Endodermal cell (in vitro differentiated cells): ENCODE results near the gene B4GALNT1. TPM values are rescaled to one million over a fixed set of nuclear protein-coding genes. Genes with fewer than 3 reads are reported as not detected.
A peak's percentile ranks its signal among the peaks of the same experiment; 100 is the strongest.

Source experiments
- DNase-seq: peaks from one replicate; pipeline ENCODE4 v3.0.0-alpha.2; 2017
- H3K27ac ChIP-seq: 2 replicates; pipeline ENCODE4 v1.5.1; 2013; ENCODE audit warnings: mild to moderate bottlenecking, low read depth, low read length, moderate library complexity
- H3K27me3 ChIP-seq: 2 replicates; pipeline ENCODE4 v1.6.1; 2013; ENCODE audit warnings: mild to moderate bottlenecking, low read length, moderate library complexity; ENCODE audit not compliant: insufficient read depth, control insufficient read depth, poor library complexity, severe bottlenecking
- H3K36me3 ChIP-seq: 2 replicates; pipeline ENCODE4 v1.7.0; 2013; ENCODE audit warnings: mild to moderate bottlenecking, low read length, moderate library complexity; ENCODE audit not compliant: control insufficient read depth, insufficient read depth
- H3K4me1 ChIP-seq: one replicate; pipeline ENCODE4 v1.7.0; 2013; ENCODE audit warnings: low read length; ENCODE audit not compliant: control insufficient read depth, insufficient read depth
- H3K4me3 ChIP-seq: 2 replicates; pipeline ENCODE4 v1.5.1; 2013; ENCODE audit warnings: mild to moderate bottlenecking, low read length, moderate library complexity
- H3K9ac ChIP-seq: 2 replicates; pipeline ENCODE4 v1.6.1; 2013; ENCODE audit warnings: mild to moderate bottlenecking, low read length, moderate library complexity; ENCODE audit not compliant: poor library complexity, severe bottlenecking; ENCODE audit errors: extremely low read depth
- H3K9me3 ChIP-seq: 2 replicates; pipeline ENCODE4 v1.6.1; 2013; ENCODE audit warnings: mild to moderate bottlenecking, low read length, moderate library complexity; ENCODE audit not compliant: control insufficient read depth
- H3K27ac Mint-ChIP-seq: 2 replicates; pipeline ENCODE4 v1.8.0; 2020; ENCODE audit warnings: mixed read lengths
- H3K27me3 Mint-ChIP-seq: 2 replicates; pipeline ENCODE4 v1.8.0; 2021; ENCODE audit warnings: mild to moderate bottlenecking, mixed read lengths; ENCODE audit not compliant: insufficient read depth
- H3K36me3 Mint-ChIP-seq: 2 replicates; pipeline ENCODE4 v1.8.0; 2020; ENCODE audit warnings: low read depth, mixed read lengths
- H3K4me1 Mint-ChIP-seq: 2 replicates; pipeline ENCODE4 v1.8.0; 2020; ENCODE audit warnings: mixed read lengths
- H3K4me3 Mint-ChIP-seq: 2 replicates; pipeline ENCODE4 v1.8.0; 2020; ENCODE audit warnings: mild to moderate bottlenecking, moderate library complexity, mixed read lengths
- H3K9me3 Mint-ChIP-seq: 2 replicates; pipeline ENCODE4 v1.8.0; 2020; ENCODE audit warnings: mild to moderate bottlenecking, mixed read lengths
- CTCF ChIP-seq: fragments of 200-600 bp; sonication (generic); conservative IDR thresholded peaks from 2 replicates; pipeline ENCODE4 v1.5.0; 2021; ENCODE audit warnings: antibody characterized with exemption, mild to moderate bottlenecking
- WGBS, 2 experiments: methylation state at CpG; one replicate each; pipeline versions ENCODE4 v1.1.5 to v1.1.7; 2013; ENCODE audit warnings: missing lambda C conversion rate in 2 of 2, mixed read lengths in 1 of 2; ENCODE audit not compliant: insufficient coverage in 1 of 2, insufficient read length in 1 of 2; 5-methylcytosine and 5-hydroxymethylcytosine counted together
- total RNA-seq, 2 donors: library from RNA; stranded (reverse); fragmentation: NEBNext Ultra II Directional in 1 of 2; extraction: Animal tissue kit (Norgen Biotek cat#: 25700) in 1 of 2; gene quantifications; 2 replicates in 1 of 2; 3 replicates in 1 of 2; pipeline ENCODE4 v1.2.1, GENCODE V29; 2021

The B4GALNT1 gene
- total RNA-seq, 2 donors from 2014 or later = 0.49 to 0.66 TPM

- peaks cover 47% of the 10 kb centered on the region for H3K36me3 ChIP-seq
- DNase-seq = no peak
- peaks cover 50% of the 10 kb centered on the region for H3K36me3 Mint-ChIP-seq
- H3K27me3 ChIP-seq = no peaks in the 10 kb centered on the region
- no peaks in the 10 kb centered on the region for H3K27me3 Mint-ChIP-seq
- no peaks in the 10 kb centered on the region for H3K9me3 Mint-ChIP-seq
- H3K9me3 ChIP-seq = no peaks in the 10 kb centered on the region
- peaks cover 18% of the 10 kb centered on the region for H3K4me1 Mint-ChIP-seq
- H3K27ac ChIP-seq = no peak overlapping the region
- no peak overlapping the region for H3K27ac Mint-ChIP-seq
- H3K4me3 Mint-ChIP-seq = no peak overlapping the region
- TF ChIP-seq CTCF = no peak
- H3K4me1 ChIP-seq = peaks cover 7% of the 10 kb centered on the region
- H3K9ac ChIP-seq = no peak overlapping the region
- no peak overlapping the region for H3K4me3 ChIP-seq
These were observed 30.5 kb downstream of the B4GALNT1 start for GRCh38 chr12:57602544-57602943.

DNA sequence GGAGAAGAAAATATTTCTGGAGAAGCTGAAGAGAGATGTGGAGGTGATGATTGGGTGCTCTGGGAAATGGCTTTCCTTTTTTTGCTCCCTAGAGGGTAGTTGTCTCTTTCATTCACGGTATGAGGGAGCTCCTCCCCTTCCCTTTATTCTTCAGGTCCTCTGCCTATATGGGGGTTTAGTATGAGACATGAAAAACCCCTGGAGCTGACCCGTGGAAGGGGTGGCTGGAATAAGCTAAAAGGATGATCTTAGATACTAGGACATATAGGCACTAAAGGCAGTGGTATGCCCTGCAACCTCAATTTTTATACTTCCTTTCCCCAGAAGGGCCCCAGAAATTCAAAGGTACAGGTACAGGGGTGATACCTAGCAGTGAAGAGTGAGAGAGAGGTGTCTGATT, 32.6 kb downstream of the B4GALNT1 start:
- no peaks in the 10 kb centered on the region for H3K9me3 Mint-ChIP-seq
- no peak for DNase-seq
- no peak overlapping the region for H3K4me3 ChIP-seq
- H3K36me3 ChIP-seq = peaks cover 64% of the 10 kb centered on the region
- no peak overlapping the region for H3K27ac ChIP-seq
- H3K4me1 ChIP-seq = peaks cover 4% of the 10 kb centered on the region
- peaks cover 62% of the 10 kb centered on the region for H3K36me3 Mint-ChIP-seq
- H3K4me1 Mint-ChIP-seq = peaks cover 13% of the 10 kb centered on the region
- H3K27me3 ChIP-seq = no peaks in the 10 kb centered on the region
- WGBS, 2 experiments = no CpG with 5 or more reads among the region's 2 CpGs
- H3K27ac Mint-ChIP-seq = no peak overlapping the region
- no peak overlapping the region for H3K4me3 Mint-ChIP-seq
- no peaks in the 10 kb centered on the region for H3K27me3 Mint-ChIP-seq
- H3K9ac ChIP-seq = no peak overlapping the region
- no peaks in the 10 kb centered on the region for H3K9me3 ChIP-seq
- TF ChIP-seq CTCF = no peak

DNA sequence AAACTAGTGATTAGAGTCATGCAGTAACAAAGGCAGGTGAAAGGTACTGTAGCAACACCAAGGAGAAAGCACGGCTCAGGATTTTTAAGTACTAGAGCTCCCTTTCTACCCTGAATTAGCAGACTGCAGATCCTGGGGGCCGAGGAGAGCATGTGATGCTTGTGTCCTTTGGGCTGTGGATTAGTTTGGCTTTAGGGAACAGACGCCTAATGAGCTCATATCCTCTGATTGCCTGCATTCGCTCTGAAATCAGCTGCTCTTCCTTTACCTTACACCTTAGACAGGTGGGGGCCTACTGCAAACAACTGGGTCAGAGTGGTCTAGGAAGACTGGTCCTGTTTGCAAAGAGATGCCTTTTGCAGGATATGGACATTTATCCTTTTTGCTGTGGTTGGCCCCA, 39.8 kb downstream of the B4GALNT1 start:
- Histone ChIP-seq H3K27me3 (peaks cover 12% of the 10 kb centered on the region), H3K4me1 (peaks cover 6% of the 10 kb centered on the region), H3K9ac (no peak overlapping the region), H3K4me3 (no peak overlapping the region), H3K27ac (no peak overlapping the region), H3K9me3 (no peaks in the 10 kb centered on the region), H3K36me3 (peaks cover 30% of the 10 kb centered on the region)
- H3K9me3 Mint-ChIP-seq = no peaks in the 10 kb centered on the region
- TF ChIP-seq CTCF = no peak
- peak; percentile 43 for DNase-seq
- peaks cover 27% of the 10 kb centered on the region for H3K4me1 Mint-ChIP-seq
- WGBS, 2 experiments = 73 to 93% methylated on average over 2 to 4 of the region's 4 CpGs
- H3K4me3 Mint-ChIP-seq = no peak overlapping the region
- H3K27me3 Mint-ChIP-seq = peaks cover 3% of the 10 kb centered on the region
- H3K27ac Mint-ChIP-seq = no peak overlapping the region
- H3K36me3 Mint-ChIP-seq = peaks cover 33% of the 10 kb centered on the region
